Measurements from ENCODE around the gene GSTM5.
"Not testable (repeated sequence)": the region's sequence is repeated elsewhere in the genome, so short reads cannot be mapped to it uniquely, and the experiment has no call there.

Gene GSTM5

GRCh38 chr1:109749221-109749620 is 37.2 kb downstream of the GSTM5 start:
- no peak overlapping the region for H3K4me3 ChIP-seq (ENCODE audit: low read depth, low read length)

GRCh38 chr1:109750241-109750882 is 38.3 kb downstream of the GSTM5 start:
- TF ChIP-seq, protein P1, sequence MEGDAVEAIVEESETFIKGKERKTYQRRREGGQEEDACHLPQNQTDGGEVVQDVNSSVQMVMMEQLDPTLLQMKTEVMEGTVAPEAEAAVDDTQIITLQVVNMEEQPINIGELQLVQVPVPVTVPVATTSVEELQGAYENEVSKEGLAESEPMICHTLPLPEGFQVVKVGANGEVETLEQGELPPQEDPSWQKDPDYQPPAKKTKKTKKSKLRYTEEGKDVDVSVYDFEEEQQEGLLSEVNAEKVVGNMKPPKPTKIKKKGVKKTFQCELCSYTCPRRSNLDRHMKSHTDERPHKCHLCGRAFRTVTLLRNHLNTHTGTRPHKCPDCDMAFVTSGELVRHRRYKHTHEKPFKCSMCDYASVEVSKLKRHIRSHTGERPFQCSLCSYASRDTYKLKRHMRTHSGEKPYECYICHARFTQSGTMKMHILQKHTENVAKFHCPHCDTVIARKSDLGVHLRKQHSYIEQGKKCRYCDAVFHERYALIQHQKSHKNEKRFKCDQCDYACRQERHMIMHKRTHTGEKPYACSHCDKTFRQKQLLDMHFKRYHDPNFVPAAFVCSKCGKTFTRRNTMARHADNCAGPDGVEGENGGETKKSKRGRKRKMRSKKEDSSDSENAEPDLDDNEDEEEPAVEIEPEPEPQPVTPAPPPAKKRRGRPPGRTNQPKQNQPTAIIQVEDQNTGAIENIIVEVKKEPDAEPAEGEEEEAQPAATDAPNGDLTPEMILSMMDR (IDR thresholded peaks at IDR 0.05; ENCODE audit: low read depth, low read length): no peak
- no peak overlapping the region for H3K4me3 ChIP-seq (ENCODE audit: low read depth, low read length)

More at GRCh38 chr1:109749221-109749620, 37.2 kb downstream of the GSTM5 start:
- TF ChIP-seq, protein P1 (IDR thresholded peaks at IDR 0.05; ENCODE audit: low read depth, low read length): no peak

GRCh38 chr1:109750920-109751319 is 38.9 kb downstream of the GSTM5 start:
- H3K4me3 ChIP-seq (ENCODE audit: low read depth, low read length): no peak overlapping the region
- TF ChIP-seq, protein P1 (IDR thresholded peaks at IDR 0.05; ENCODE audit: low read depth, low read length): no peak

- TF ChIP-seq, protein P1 (IDR thresholded peaks at IDR 0.05; ENCODE audit: low read depth, low read length): no peak
- no peak overlapping the region for H3K4me3 ChIP-seq (ENCODE audit: low read depth, low read length)
These were observed 39.6 kb downstream of the GSTM5 start for GRCh38 chr1:109751531-109752260.

- no peak overlapping the region for H3K4me3 ChIP-seq (ENCODE audit: low read depth, low read length)
- TF ChIP-seq, protein P1 (IDR thresholded peaks at IDR 0.05; ENCODE audit: low read depth, low read length): no peak
These were observed 42.7 kb downstream of the GSTM5 start for GRCh38 chr1:109754738-109755137.

- H3K4me3 ChIP-seq (ENCODE audit: low read depth, low read length): not testable (repeated sequence)
These were observed 44.3 kb downstream of the GSTM5 start for GRCh38 chr1:109756325-109756724.

GRCh38 chr1:109756848-109757521 is 44.9 kb downstream of the GSTM5 start:
- TF ChIP-seq, protein P1 (IDR thresholded peaks at IDR 0.05; ENCODE audit: low read depth, low read length): no peak
- H3K4me3 ChIP-seq (ENCODE audit: low read depth, low read length): no peak overlapping the region
